PC-3 (cell line): ENCODE results near the gene AFDN.

Experiments used
- EZH2phosphoT487 ChIP-seq: fragments of 300-600 bp; sonication (generic); IDR thresholded peaks from 2 replicates; pipeline ENCODE4 v1.6.1; 2018; ENCODE audit warnings: mild to moderate bottlenecking, antibody characterized with exemption, low read length, borderline replicate concordance
- TF ChIP-seq, protein P1 (sequence below): fragments of 300-600 bp; sonication (generic); conservative IDR thresholded peaks from 2 replicates; pipeline ENCODE4 v1.5.1; 2017; ENCODE audit warnings: antibody characterized with exemption, low read depth, mild to moderate bottlenecking, low read length

- no peak for TF ChIP-seq EZH2phosphoT487
- TF ChIP-seq, protein P1, sequence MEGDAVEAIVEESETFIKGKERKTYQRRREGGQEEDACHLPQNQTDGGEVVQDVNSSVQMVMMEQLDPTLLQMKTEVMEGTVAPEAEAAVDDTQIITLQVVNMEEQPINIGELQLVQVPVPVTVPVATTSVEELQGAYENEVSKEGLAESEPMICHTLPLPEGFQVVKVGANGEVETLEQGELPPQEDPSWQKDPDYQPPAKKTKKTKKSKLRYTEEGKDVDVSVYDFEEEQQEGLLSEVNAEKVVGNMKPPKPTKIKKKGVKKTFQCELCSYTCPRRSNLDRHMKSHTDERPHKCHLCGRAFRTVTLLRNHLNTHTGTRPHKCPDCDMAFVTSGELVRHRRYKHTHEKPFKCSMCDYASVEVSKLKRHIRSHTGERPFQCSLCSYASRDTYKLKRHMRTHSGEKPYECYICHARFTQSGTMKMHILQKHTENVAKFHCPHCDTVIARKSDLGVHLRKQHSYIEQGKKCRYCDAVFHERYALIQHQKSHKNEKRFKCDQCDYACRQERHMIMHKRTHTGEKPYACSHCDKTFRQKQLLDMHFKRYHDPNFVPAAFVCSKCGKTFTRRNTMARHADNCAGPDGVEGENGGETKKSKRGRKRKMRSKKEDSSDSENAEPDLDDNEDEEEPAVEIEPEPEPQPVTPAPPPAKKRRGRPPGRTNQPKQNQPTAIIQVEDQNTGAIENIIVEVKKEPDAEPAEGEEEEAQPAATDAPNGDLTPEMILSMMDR, result no peak
Observed at GRCh38 chr6:167998215-167998614, 171.5 kb downstream of the AFDN start.
